Measurements from ENCODE around the gene PLEKHJ1. TPM values are rescaled to one million over a fixed set of nuclear protein-coding genes. Genes with fewer than 3 reads are reported as not detected.

PLEKHJ1 gene
- total and polyA plus RNA-seq, 2 of the 8 experiments (the other 6 are each of a cell fraction or from before 2014, with no cell fraction given): 135 to 187 TPM

- TF ChIP-seq RXRA (IDR thresholded peaks at IDR 0.05; ENCODE audit: insufficient read depth, low read depth, low read length): no peak
- TF ChIP-seq SRF (IDR thresholded peaks at IDR 0.05; ENCODE audit: low read depth, low read length): no peak
- no peak for TF ChIP-seq TAF7 (optimal IDR thresholded peaks at IDR 0.05; ENCODE audit: borderline replicate concordance, low read depth, low read length)
- no peak for TF ChIP-seq EZH2 (IDR thresholded peaks at IDR 0.05; ENCODE audit: low read depth, low read length, severe bottlenecking)
- TF ChIP-seq POLR2AphosphoS5 (IDR thresholded peaks at IDR 0.05; ENCODE audit: low read depth, low read length): no peak
Observed at GRCh38 chr19:2239173-2239572, 3.0 kb upstream of the PLEKHJ1 start (continued).
